Stimulated activated CD4-positive, alpha-beta T cell treated with anti-CD3 and anti-CD28 coated beads, Interleukin-4, amount 100 ng/mL, for 24 hours (primary cell): ENCODE results near the gene NEK3.
"Not testable (repeated sequence)": the region's sequence is repeated elsewhere in the genome, so short reads cannot be mapped to it uniquely, and the experiment has no call there.

Experiments used
- DNase-seq: peaks from one replicate; pipeline ENCODE4 v3.0.0-alpha.2; 2020

The NEK3 gene

GRCh38 chr13:52109116-52109670 lies 50.2 kb downstream of the NEK3 start:
- DNase-seq: no peak

- no peak for DNase-seq
These were observed 53.6 kb downstream of the NEK3 start for GRCh38 chr13:52105841-52106240.

GRCh38 chr13:52104624-52105023 lies 54.8 kb downstream of the NEK3 start:
- DNase-seq: no peak

DNA sequence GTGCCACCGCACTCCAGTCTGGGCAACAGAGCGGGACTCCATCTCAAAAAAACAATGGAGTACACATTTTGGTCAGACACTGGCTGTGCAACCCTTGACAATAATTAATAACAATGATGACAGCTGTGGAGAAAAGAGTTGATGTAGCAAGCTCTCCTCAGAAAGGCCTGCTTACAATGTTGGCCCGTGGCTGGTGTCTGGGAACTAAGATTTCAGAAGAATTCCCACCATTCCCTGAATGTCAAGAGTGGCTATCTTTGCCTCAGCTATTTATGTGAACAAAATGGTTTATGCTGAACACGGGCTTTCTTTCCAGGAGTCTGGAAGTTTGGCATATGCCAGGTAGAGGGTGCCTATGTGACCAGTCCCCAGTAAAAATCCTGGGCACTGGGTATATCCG lies 56.0 kb downstream of the NEK3 start:
- no peak for DNase-seq

DNA sequence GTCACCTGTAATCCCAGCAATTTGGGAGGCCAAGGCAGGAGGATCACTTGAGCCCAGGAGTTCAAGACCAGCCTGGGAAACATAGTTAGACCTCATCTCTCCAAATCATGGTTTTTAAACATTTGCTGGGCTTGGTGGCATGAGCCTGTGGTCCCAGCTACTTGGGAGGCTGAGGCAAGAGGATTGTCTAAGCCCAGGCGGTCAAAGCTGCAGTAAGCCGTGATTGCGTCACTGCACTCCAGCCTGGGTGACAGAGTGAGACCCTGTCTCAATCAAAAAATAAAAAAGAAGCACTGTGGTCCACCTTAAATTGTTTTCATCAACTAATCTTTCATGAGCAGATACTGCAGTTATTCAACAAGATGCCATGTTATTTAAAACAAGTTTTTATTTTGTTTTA lies 57.0 kb downstream of the NEK3 start:
- DNase-seq: not testable (repeated sequence)

GRCh38 chr13:52097197-52097596 lies 62.2 kb downstream of the NEK3 start:
- DNase-seq: no peak

GRCh38 chr13:52096748-52097147 lies 62.6 kb downstream of the NEK3 start:
- DNase-seq: no peak

DNA sequence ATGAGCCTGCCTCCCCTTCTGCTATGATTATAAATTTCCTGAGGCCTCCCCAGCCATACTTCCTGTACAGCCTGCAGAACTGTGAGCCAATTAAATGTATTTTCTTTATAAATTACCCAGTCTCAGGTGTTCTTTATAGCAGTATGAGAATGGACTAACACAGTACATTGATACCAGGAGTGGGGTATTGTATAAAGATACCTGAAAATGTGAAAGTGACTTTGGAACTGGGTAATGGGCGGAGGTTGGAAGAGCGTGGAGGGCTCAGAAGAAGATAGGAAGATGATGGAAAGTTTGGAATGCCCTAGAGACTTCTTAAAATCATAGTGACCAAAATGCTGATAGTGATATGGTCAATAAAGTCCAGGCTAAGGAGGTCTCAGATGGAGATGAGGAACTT lies 63.3 kb downstream of the NEK3 start:
- no peak for DNase-seq

DNA sequence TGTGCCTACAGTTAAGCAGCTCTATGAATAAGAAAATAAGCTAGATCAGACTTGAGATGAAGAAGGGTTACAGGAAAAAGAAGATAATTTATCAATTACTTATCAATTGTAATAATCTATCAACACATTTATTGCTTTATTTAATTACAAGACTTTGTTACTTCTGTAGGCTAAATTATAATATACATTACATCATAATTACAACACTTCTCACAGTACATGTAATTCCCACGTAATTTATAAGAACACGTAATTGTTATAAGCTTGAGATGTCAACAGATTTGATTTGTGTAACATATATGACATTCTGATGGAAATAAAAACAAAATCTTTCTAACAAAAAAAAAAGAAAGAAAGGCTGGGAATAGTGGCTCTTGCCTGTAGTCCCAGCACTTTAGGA lies 67.3 kb downstream of the NEK3 start:
- DNase-seq: no peak

GRCh38 chr13:52091473-52091872 lies 67.9 kb downstream of the NEK3 start:
- DNase-seq: no peak

DNA sequence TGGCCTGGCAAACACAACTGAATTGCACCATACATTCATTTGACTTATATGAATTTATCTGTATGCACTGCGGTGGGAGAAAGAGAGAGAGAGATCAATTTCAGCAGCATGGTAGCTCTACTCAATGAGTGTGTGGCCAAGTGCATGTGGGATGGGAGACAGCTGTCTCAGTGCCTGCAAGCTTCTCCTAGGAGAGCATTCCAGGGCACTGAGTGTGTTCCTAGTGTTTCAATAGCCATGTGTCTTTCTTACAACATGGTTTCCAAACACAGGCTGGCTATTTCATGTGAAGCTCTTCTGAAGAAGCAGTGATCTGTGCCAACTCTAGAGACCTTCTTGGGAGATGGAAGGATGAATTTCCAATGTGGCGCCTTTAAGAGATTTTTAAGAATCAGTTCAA lies 74.0 kb downstream of the NEK3 start:
- DNase-seq: no peak

- not testable (repeated sequence) for DNase-seq
These were observed 74.4 kb downstream of the NEK3 start for GRCh38 chr13:52084981-52085380.
